Subcutaneous preadipocyte (primary cell): ENCODE results near the gene ETV4. TPM values are rescaled to one million over a fixed set of nuclear protein-coding genes. Genes with fewer than 3 reads are reported as not detected.

Source experiments
- total RNA-seq: library from RNA; depleted of rRNA; stranded (reverse); fragments of >200 nt; gene quantifications from 2 replicates; pipeline ENCODE4 v1.2.3, GENCODE V29; 2012

Gene ETV4
- total RNA-seq: 10.7 and 30.7 TPM in 2 replicates

DNA sequence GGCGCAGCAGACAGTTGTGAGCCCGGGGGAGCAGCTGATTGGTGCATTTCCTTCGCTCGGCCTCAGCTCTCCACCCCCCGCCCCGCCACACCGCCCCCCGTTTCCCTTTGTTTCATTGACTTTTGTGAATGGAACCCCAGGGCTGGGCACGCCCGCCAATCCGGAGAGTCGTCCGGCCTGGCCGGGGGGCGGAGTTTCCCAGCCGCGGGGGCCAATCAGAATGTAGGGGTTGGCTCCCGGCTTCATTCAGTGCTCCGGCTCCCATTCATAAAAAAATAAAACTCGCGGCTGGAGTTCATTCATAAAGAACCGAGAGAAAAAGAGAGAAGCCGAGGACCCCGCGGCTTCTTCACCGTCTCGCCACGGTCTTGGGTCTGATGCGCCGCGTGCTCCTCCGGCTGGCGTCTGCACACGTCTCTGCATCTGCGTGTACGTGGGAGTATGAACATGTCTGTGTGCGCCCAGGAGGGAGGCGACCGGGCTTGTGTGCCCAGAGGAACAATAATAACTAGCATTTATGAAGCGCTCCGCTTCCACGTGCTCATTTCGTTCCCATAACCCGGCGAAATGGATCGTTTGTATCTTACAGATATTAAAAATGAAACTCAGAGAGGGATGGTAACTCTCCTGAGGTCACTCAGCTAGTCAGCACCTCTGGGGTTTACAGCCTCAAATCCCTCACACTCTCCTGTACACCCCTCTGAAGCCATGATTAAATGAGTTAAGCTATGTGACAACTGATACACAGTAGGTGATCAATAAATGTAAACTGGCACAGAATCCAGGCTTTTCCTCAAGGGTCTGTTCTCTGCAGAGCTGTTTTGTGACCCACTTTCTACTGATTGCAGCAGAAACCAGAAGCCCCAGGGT is at the start of gene ETV4:
Gene ETV4 (minus strand): TSS at position 22 of the 870 bp plus-strand sequence. CDS start 723 bp downstream, outside the sequence.

DNA sequence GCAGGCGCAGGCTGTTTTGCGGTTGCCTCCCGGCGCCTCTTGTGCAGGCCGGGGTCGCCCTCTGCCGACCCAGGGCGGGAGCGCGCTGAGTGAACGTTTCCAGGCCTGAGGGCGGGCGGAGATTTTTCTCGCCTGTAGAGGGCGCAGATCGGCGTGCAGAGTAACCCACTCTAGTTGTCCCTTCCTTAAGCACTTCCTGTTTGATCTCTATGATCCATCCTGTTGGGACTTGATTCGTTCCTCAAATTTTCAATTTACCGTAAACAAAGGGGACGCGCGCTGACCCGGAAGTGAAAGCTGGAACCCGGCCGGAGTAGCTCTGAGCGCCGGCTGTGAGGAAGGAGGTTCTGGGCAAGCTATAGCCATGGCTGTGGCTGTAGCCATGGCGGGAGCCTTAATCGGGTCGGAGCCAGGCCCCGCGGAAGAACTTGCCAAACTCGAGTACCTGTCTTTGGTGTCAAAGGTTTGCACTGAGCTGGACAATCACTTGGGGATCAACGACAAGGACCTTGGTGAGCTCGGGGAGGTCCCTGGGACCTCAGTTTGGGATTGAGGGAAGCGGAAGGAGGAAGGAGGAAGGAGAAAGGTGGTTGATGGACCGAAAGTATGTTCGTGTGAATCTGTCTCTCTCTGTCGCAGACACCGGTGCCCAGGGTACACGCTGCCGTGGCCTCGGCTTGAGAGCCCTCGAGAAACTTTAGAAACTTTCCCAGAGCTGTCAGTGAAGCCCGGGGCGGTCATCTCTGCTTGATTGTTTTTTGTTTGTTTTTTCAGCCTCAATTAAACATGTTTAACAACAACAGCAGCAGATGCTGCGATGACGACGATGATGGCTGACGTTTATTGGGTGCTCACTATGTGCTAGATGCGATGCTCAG is 62.2 kb downstream of the ETV4 start, which contains the start of gene DHX8:
Gene DHX8 (plus strand): TSS at position 302 of the 878 bp plus-strand sequence. CDS start 63 bp downstream, at position 365.

Other genes with a start within 250 kb of the ETV4 start
- 17.0 and 30.5 TPM in 2 replicates for gene ARL4D, start 147.3 kb downstream of the ETV4 start, total RNA-seq
- 39.7 and 45.0 TPM in 2 replicates for gene DHX8, start 62.4 kb downstream of the ETV4 start, total RNA-seq
- gene MEOX1, start 115.6 kb upstream of the ETV4 start, total RNA-seq: not detected in 2 replicates
- gene SOST, start 212.5 kb upstream of the ETV4 start, total RNA-seq: not detected in 2 replicates
- 43.4 and 55.1 TPM in 2 replicates for gene DUSP3, start 232.6 kb upstream of the ETV4 start, total RNA-seq
- under 0.01 TPM in 2 replicates for gene CFAP97D1, start 234.1 kb upstream of the ETV4 start, total RNA-seq